Peyer's patch (tissue), 4 donors: ENCODE data around the gene HHAT.

ENCODE experiments used
- CTCF ChIP-seq, 6 experiments: fragments of 450-650 bp in 4 of 6; fragments of 200-600 bp in 2 of 6; sonication (generic) in 1 of 6; IDR thresholded peaks; one replicate each; pipeline ENCODE4 v1.5.1; 2017 to 2019; ENCODE audit warnings: antibody characterized with exemption in 6 of 6, mild to moderate bottlenecking in 3 of 6, moderate library complexity in 1 of 6
- POLR2A ChIP-seq, 2 donors: fragments of 450-650 bp; IDR thresholded peaks; one replicate each; pipeline ENCODE4 v1.5.1; 2017; ENCODE audit warnings: antibody characterized with exemption in 2 of 2, mild to moderate bottlenecking in 2 of 2, moderate library complexity in 2 of 2

DNA sequence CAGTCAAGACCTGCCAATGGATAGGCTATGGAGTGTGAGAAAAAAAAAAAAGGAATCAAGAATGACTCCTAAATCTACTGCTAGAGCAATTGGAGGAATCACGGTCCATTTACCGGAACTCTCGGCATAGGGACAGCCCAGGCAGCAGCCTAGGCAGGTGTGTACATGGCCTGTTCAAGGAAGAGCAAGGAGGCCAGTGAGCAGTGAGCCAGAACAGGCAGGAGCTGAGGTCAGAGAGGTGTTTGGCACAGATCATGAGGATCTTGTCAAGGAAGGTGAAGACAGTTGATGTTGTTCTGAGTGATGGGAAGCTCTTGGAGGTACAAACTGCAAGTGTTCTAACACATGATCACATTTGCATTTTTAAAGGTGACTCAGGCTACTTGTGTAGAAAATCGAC lies 40.6 kb upstream of the HHAT start:
- TF ChIP-seq CTCF (IDR thresholded peaks at IDR 0.05) (no peak), POLR2A (IDR thresholded peaks at IDR 0.05) (no peak)
